HCT116 (cell line): ENCODE measurements around the gene PELI3. TPM values are rescaled to one million over a fixed set of nuclear protein-coding genes. Genes with fewer than 3 reads are reported as not detected.

ENCODE experiments used
- ATAC-seq: fragments of 200-7000 bp; cut with Tn5 transposase; 2 replicates; pipeline ENCODE4 v1.9.1; 2020; ENCODE audit warnings: mild to moderate bottlenecking, moderate library complexity
- BruUV-seq: library from RNA; stranded (reverse); fragments of 400-500 nt; replicated peaks from 2 replicates; lab custom pipeline; 2021; lab: Mats Ljungman, UMichigan
- CTCF ChIA-PET: fragments of 300-600 bp; sonication (Branson Sonifier 250); formaldehyde crosslinking; loops from one replicate; lab custom pipeline; 2021; ENCODE audit warnings: antibody characterized with exemption; lab: Charles Lee
- POLR2A ChIA-PET: fragments of 300-600, 350-600 bp; sonication (Branson Sonifier 250); formaldehyde crosslinking; loops from one replicate; lab custom pipeline; 2021; ENCODE audit warnings: antibody characterized with exemption; lab: Charles Lee
- RAD21 ChIA-PET, 2 experiments: fragments of 300-600 bp; sonication (Branson Sonifier 250); formaldehyde crosslinking; loops; one replicate each; lab custom pipeline; 2023; ENCODE audit warnings: low total read pairs in 2 of 2; ENCODE audit not compliant: uncharacterized antibody in 2 of 2, unreplicated experiment in 2 of 2, low non-redundant PET in 1 of 2; lab: Charles Lee
- DNase-seq: peaks from one replicate; pipeline ENCODE4 v3.0.0-alpha.2; 2010; ENCODE audit warnings: low read depth, low spot score
- H2AFZ ChIP-seq: fragments of 200-600 bp; shearing (Covaris generic), sonication (generic); 2 replicates; pipeline ENCODE4 v1.6.1; 2017; ENCODE audit warnings: low read depth, mixed run types, mixed read lengths, antibody characterized with exemption, low read length; ENCODE audit not compliant: poor library complexity, severe bottlenecking
- H3K27ac ChIP-seq: 2 replicates; pipeline ENCODE4 v1.5.1; 2012; ENCODE audit warnings: low read depth, low read length
- H3K27me3 ChIP-seq: fragments of 200-600 bp; sonication (generic); 2 replicates; pipeline ENCODE4 v1.6.1; 2016; ENCODE audit warnings: mixed run types, low read length, mixed read lengths; ENCODE audit not compliant: insufficient read depth
- H3K36me3 ChIP-seq, 2 experiments: fragments of 200-500 bp in 1 of 2; fragments of 200-600 bp in 1 of 2; sonication (Bioruptor generic) in 1 of 2; sonication (generic) in 1 of 2; 2 replicates each; pipeline versions ENCODE4 v1.5.1 to v1.6.1; 2014 to 2016; ENCODE audit warnings: low read length in 2 of 2, inconsistent platforms in 1 of 2, mixed read lengths in 1 of 2, mixed run types in 1 of 2; ENCODE audit not compliant: insufficient read depth in 2 of 2, control insufficient read depth in 1 of 2
- H3K4me1 ChIP-seq, 2 experiments: fragments of 200-600 bp in 1 of 2; sonication (generic) in 1 of 2; 2 replicates each; pipeline versions ENCODE4 v1.5.1 to v1.6.1; 2012 to 2017; ENCODE audit warnings: low read length in 2 of 2, inconsistent platforms in 1 of 2, mild to moderate bottlenecking in 1 of 2, mixed read lengths in 1 of 2, mixed run types in 1 of 2, moderate library complexity in 1 of 2; ENCODE audit not compliant: insufficient read depth in 2 of 2, control insufficient read depth in 1 of 2
- H3K4me2 ChIP-seq: fragments of 200-600 bp; sonication (generic); 2 replicates; pipeline ENCODE4 v1.6.1; 2017; ENCODE audit warnings: mixed run types, low read length, mixed read lengths
- H3K4me3 ChIP-seq, 2 experiments: fragments of 200-600 bp in 1 of 2; sonication (generic) in 1 of 2; replicated peaks in 1 of 2; 2 replicates each; pipeline ENCODE4 v1.5.1; 2011 to 2016; ENCODE audit warnings: low read length in 2 of 2, control low read depth in 1 of 2, low read depth in 1 of 2, mild to moderate bottlenecking in 1 of 2, mixed read lengths in 1 of 2, mixed run types in 1 of 2
- H3K79me2 ChIP-seq: fragments of 200-600 bp; sonication (generic); 2 replicates; pipeline ENCODE4 v1.6.1; 2017; ENCODE audit warnings: mild to moderate bottlenecking, mixed run types, low read length, moderate library complexity, mixed read lengths; ENCODE audit not compliant: insufficient read depth
- H3K9ac ChIP-seq: fragments of 200-600 bp; sonication (generic); 2 replicates; pipeline ENCODE4 v1.6.1; 2016; ENCODE audit warnings: low read length, mixed read lengths
- H3K9me2 ChIP-seq: fragments of 200-600 bp; sonication (generic), shearing (Covaris generic); 2 replicates; pipeline ENCODE4 v1.6.1; 2017; ENCODE audit warnings: mixed run types, mild to moderate bottlenecking, moderate library complexity; ENCODE audit not compliant: insufficient read depth
- H3K9me3 ChIP-seq, 2 experiments: fragments of 200-500 bp in 1 of 2; fragments of 200-600 bp in 1 of 2; sonication (Bioruptor generic) in 1 of 2; sonication (generic) in 1 of 2; 2 replicates each; pipeline ENCODE4 v1.6.1; 2014 to 2017; ENCODE audit warnings: low read length in 2 of 2, mixed read lengths in 2 of 2, inconsistent platforms in 1 of 2, low read depth in 1 of 2, mild to moderate bottlenecking in 1 of 2, mixed run types in 1 of 2, moderate library complexity in 1 of 2; ENCODE audit not compliant: control insufficient read depth in 1 of 2, insufficient read depth in 1 of 2
- H4K20me1 ChIP-seq: fragments of 200-600 bp; sonication (generic), shearing (Covaris generic); 2 replicates; pipeline ENCODE4 v1.6.1; 2017; ENCODE audit warnings: mixed run types, mild to moderate bottlenecking, moderate library complexity; ENCODE audit not compliant: insufficient read depth
- CBX3 ChIP-seq: IDR thresholded peaks from 2 replicates; pipeline ENCODE4 v1.6.1; 2012; ENCODE audit warnings: low read depth
- JUND ChIP-seq: IDR thresholded peaks from 2 replicates; pipeline ENCODE4 v1.6.1; 2012
- MAX ChIP-seq: IDR thresholded peaks from 2 replicates; pipeline ENCODE4 v1.6.1; 2012
- POLR2AphosphoS5 ChIP-seq: IDR thresholded peaks from 2 replicates; pipeline ENCODE4 v1.6.1; 2011; ENCODE audit warnings: mild to moderate bottlenecking, low read depth, low read length, moderate library complexity
- RAD21 ChIP-seq: IDR thresholded peaks from 2 replicates; pipeline ENCODE4 v1.6.1; 2012; ENCODE audit warnings: low read depth, mild to moderate bottlenecking
- SIN3A ChIP-seq: IDR thresholded peaks from 2 replicates; pipeline ENCODE4 v1.6.1; 2012; ENCODE audit warnings: low read depth
- SRF ChIP-seq: IDR thresholded peaks from 2 replicates; pipeline ENCODE4 v1.6.1; 2012; ENCODE audit warnings: low read depth
- TCF7L2 ChIP-seq: IDR thresholded peaks from 2 replicates; pipeline ENCODE4 v1.7.0; 2011; ENCODE audit warnings: borderline replicate concordance, inconsistent platforms; ENCODE audit not compliant: insufficient read depth, insufficient read length; ENCODE audit errors: extremely low read depth
- YY1 ChIP-seq: IDR thresholded peaks from 2 replicates; pipeline ENCODE4 v1.6.1; 2011; ENCODE audit warnings: low read length, low read depth, moderate library complexity, mild to moderate bottlenecking; ENCODE audit not compliant: insufficient replicate concordance; ENCODE audit errors: extremely low read depth
- ZBTB33 ChIP-seq: IDR thresholded peaks from 2 replicates; pipeline ENCODE4 v1.6.1; 2011; ENCODE audit warnings: mild to moderate bottlenecking, low read length, moderate library complexity; ENCODE audit not compliant: insufficient replicate concordance; ENCODE audit errors: extremely low read depth
- intact Hi-C: fragments of 100-400 bp; cut with micrococcal nuclease; formaldehyde crosslinking; loops from 2 replicates; pipeline ENCODE4 v1.10.0; 2022
- total RNA-seq: library from RNA; stranded (reverse); gene quantifications from one replicate; pipeline ENCODE4 v1.2.1, GENCODE V29; 2021; ENCODE audit not compliant: unreplicated experiment
- TF ChIP-seq, protein P1 (sequence below): IDR thresholded peaks from 2 replicates; pipeline ENCODE4 v1.6.1; 2012; ENCODE audit warnings: low read depth

Gene PELI3
- total RNA-seq, 1 experiment from 2014 or later = 12.8 TPM

DNA sequence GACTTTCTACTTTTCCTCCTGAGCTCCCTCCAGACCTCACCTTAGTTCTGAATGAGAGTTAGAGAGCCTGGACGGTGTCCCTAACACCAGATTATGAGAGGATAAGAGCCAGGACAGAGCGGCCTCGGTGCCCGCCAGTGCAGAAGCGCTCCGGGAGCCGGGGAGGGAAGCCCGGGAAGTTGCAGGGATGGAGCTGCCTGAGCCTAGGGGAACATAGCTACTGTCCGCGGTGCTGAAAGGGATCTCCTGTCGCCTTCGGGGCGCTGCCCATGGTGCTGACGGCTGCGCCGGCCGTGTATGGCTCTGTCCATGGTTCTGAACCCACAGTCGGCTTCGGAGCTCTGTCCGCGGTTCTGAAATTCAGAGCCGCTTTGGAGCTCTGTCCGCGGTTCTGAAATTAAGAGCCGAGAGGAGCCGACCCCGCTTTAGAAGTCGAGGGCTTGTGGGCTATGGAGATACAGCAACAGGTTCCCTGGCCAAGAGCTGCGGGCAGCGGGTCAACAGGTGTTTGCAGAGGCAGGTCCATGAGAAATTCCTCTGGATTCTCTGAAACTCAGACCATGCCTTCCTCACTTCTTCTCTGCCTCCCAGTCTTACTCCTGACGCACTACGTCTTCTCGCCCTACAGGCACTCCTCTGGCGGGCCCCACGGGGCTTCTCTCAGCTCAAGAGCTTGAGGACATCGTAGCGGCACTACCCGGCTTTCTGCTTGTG, 45.1 kb upstream of the PELI3 start:
- TF ChIP-seq SRF (no peak), TCF7L2 (peak; percentile 48), CBX3 (peak; percentile 100), POLR2AphosphoS5 (peak; percentile 97), SIN3A (peak; percentile 100), YY1 (peak; percentile 67), ZBTB33 (peak; percentile 70), JUND (no peak), MAX (peak; percentile 93), RAD21 (0 out of 2 replicates have a peak, but pooled peaks have one; percentile 4)
- TF ChIP-seq, protein P1, sequence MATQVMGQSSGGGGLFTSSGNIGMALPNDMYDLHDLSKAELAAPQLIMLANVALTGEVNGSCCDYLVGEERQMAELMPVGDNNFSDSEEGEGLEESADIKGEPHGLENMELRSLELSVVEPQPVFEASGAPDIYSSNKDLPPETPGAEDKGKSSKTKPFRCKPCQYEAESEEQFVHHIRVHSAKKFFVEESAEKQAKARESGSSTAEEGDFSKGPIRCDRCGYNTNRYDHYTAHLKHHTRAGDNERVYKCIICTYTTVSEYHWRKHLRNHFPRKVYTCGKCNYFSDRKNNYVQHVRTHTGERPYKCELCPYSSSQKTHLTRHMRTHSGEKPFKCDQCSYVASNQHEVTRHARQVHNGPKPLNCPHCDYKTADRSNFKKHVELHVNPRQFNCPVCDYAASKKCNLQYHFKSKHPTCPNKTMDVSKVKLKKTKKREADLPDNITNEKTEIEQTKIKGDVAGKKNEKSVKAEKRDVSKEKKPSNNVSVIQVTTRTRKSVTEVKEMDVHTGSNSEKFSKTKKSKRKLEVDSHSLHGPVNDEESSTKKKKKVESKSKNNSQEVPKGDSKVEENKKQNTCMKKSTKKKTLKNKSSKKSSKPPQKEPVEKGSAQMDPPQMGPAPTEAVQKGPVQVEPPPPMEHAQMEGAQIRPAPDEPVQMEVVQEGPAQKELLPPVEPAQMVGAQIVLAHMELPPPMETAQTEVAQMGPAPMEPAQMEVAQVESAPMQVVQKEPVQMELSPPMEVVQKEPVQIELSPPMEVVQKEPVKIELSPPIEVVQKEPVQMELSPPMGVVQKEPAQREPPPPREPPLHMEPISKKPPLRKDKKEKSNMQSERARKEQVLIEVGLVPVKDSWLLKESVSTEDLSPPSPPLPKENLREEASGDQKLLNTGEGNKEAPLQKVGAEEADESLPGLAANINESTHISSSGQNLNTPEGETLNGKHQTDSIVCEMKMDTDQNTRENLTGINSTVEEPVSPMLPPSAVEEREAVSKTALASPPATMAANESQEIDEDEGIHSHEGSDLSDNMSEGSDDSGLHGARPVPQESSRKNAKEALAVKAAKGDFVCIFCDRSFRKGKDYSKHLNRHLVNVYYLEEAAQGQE = peak; percentile 99
- Histone ChIP-seq H3K9me2 (no peaks in the 10 kb centered on the region), H4K20me1 (no peaks in the 10 kb centered on the region), H3K9ac (no peak overlapping the region), H3K27ac (no peak overlapping the region), H3K79me2 (no peaks in the 10 kb centered on the region), H3K4me3 (no peak overlapping the region), H3K4me1 (peaks cover 12 to 17% of the 10 kb centered on the region in 2 experiments), H3K4me2 (no peak overlapping the region), H3K27me3 (peaks cover 25% of the 10 kb centered on the region; the same call in 1 of the 2 replicates), H2AFZ (no peak overlapping the region), H3K9me3 (no peaks in the 10 kb centered on the region), H3K36me3 (no peaks in the 10 kb centered on the region)
- RAD21 ChIA-PET = interaction anchor here (0.6 to 1.0 kb wide), 3 partner anchors 12 to 36 kb away, joined by 3 to 4 read pairs (median 3); no protein-coding TSS in a partner anchor
- peak; percentile 55 for DNase-seq
- ATAC-seq = peak; percentile 24; the same call in 1 of the 2 replicates
- no TSS peak for BruUV-seq
- intact Hi-C loops = no loop called here
- POLR2A ChIA-PET = interaction anchor here (0.7 kb wide), 1 partner anchor 17 kb away, joined by 3 read pairs; the partner anchor contains the start of gene MRPL11
- CTCF ChIA-PET = interaction anchor here (0.8 to 1.7 kb wide), 6 partner anchors 9 to 256 kb away, joined by 3 to 7 read pairs (median 3); partner anchors contain the start of genes MRPL11, RBM4B and YIF1A
